HG03060 (cell line): ENCODE results near the gene GTF2A1.
"Not testable (repeated sequence)": the region's sequence is repeated elsewhere in the genome, so short reads cannot be mapped to it uniquely, and the experiment has no call there.

Source experiments
- ATAC-seq: cut with Tn5 transposase; IDR thresholded peaks from one replicate; pipeline ENCODE4 v1.9.1; 2021; ENCODE audit warnings: low read depth, moderate number of reproducible peaks; ENCODE audit not compliant: unreplicated experiment

Gene GTF2A1

GRCh38 chr14:81220830-81221578 is at the start of gene GTF2A1:
Gene GTF2A1, minus strand, starts transcription at chr14:81220959. Its CDS starts 441 bp downstream, at chr14:81220518.
- ATAC-seq: peak; percentile 62

GRCh38 chr14:81269979-81270375 is 49.2 kb upstream of the GTF2A1 start:
- no peak for ATAC-seq

GRCh38 chr14:81269100-81269978 is 48.6 kb upstream of the GTF2A1 start:
- no peak for ATAC-seq

- ATAC-seq: no peak
These were observed 47.3 kb upstream of the GTF2A1 start for GRCh38 chr14:81268016-81268416.

- no peak for ATAC-seq
These were observed 44.9 kb upstream of the GTF2A1 start for GRCh38 chr14:81265636-81266169.

- ATAC-seq: no peak
These were observed 43.9 kb upstream of the GTF2A1 start for GRCh38 chr14:81264671-81265070.

- ATAC-seq: no peak
These were observed 43.1 kb upstream of the GTF2A1 start for GRCh38 chr14:81263777-81264410.

GRCh38 chr14:81261176-81261575 is 40.4 kb upstream of the GTF2A1 start:
- ATAC-seq: no peak

- no peak for ATAC-seq
These were observed 40.0 kb upstream of the GTF2A1 start for GRCh38 chr14:81260732-81261131.

GRCh38 chr14:81256289-81256960 is 35.7 kb upstream of the GTF2A1 start:
- ATAC-seq: no peak

- no peak for ATAC-seq
These were observed 31.5 kb upstream of the GTF2A1 start for GRCh38 chr14:81252278-81252677.

- ATAC-seq: no peak
These were observed 26.6 kb upstream of the GTF2A1 start for GRCh38 chr14:81247271-81247766.

GRCh38 chr14:81246461-81247270 is 25.9 kb upstream of the GTF2A1 start:
- ATAC-seq: no peak

- ATAC-seq: no peak
These were observed 25.0 kb upstream of the GTF2A1 start for GRCh38 chr14:81245771-81246170.

GRCh38 chr14:81244431-81244830 is 23.7 kb upstream of the GTF2A1 start:
- not testable (repeated sequence) for ATAC-seq

GRCh38 chr14:81243499-81243898 is 22.7 kb upstream of the GTF2A1 start:
- no peak for ATAC-seq

GRCh38 chr14:81236849-81237248 is 16.1 kb upstream of the GTF2A1 start:
- not testable (repeated sequence) for ATAC-seq

GRCh38 chr14:81236138-81236537 is 15.4 kb upstream of the GTF2A1 start:
- no peak for ATAC-seq

- ATAC-seq: no peak
These were observed 14.3 kb upstream of the GTF2A1 start for GRCh38 chr14:81235096-81235495.
